Endothelial cell (in vitro differentiated cells): ENCODE measurements around the gene FAM53B. TPM values are rescaled to one million over a fixed set of nuclear protein-coding genes. Genes with fewer than 3 reads are reported as not detected.

Experiments used
- DNase-seq: peaks from one replicate; pipeline ENCODE4 v3.0.0; 2021; ENCODE audit warnings: low spot score
- H3K27ac Mint-ChIP-seq: one replicate; pipeline ENCODE4 v1.8.0; 2021; ENCODE audit warnings: mixed read lengths, inconsistent platforms; ENCODE audit not compliant: unreplicated experiment
- H3K27me3 Mint-ChIP-seq: one replicate; pipeline ENCODE4 v1.8.0; 2021; ENCODE audit warnings: mild to moderate bottlenecking, moderate library complexity, mixed read lengths, inconsistent platforms; ENCODE audit not compliant: unreplicated experiment
- H3K36me3 Mint-ChIP-seq: one replicate; pipeline ENCODE4 v1.8.0; 2021; ENCODE audit warnings: mild to moderate bottlenecking, low read depth, mixed read lengths, inconsistent platforms; ENCODE audit not compliant: unreplicated experiment
- H3K4me1 Mint-ChIP-seq: one replicate; pipeline ENCODE4 v1.8.0; 2021; ENCODE audit warnings: mild to moderate bottlenecking, mixed read lengths, inconsistent platforms; ENCODE audit not compliant: unreplicated experiment
- H3K4me3 Mint-ChIP-seq: one replicate; pipeline ENCODE4 v1.8.0; 2021; ENCODE audit warnings: mild to moderate bottlenecking, mixed read lengths, inconsistent platforms; ENCODE audit not compliant: unreplicated experiment
- H3K9me3 Mint-ChIP-seq: one replicate; pipeline ENCODE4 v1.8.0; 2021; ENCODE audit warnings: mixed read lengths, inconsistent platforms; ENCODE audit not compliant: unreplicated experiment
- CTCF ChIP-seq: fragments of 200-600 bp; sonication (generic); IDR thresholded peaks from one replicate; pipeline ENCODE4 v1.5.0; 2021; ENCODE audit warnings: antibody characterized with exemption; ENCODE audit not compliant: unreplicated experiment
- total RNA-seq: library from RNA; stranded (reverse); fragmentation: NEBNext Ultra II Directional; extraction: Animal tissue kit (Norgen Biotek cat#: 25700); gene quantifications from one replicate; pipeline ENCODE4 v1.2.1, GENCODE V29; 2021; ENCODE audit not compliant: unreplicated experiment

The FAM53B gene
- total RNA-seq, 1 donor from 2014 or later: 21.0 TPM

- H3K4me1 Mint-ChIP-seq: no peaks in the 10 kb centered on the region
- no peak overlapping the region for H3K4me3 Mint-ChIP-seq
- H3K36me3 Mint-ChIP-seq: peaks cover 3% of the 10 kb centered on the region
- DNase-seq: no peak
- TF ChIP-seq CTCF: no peak
- peaks cover 6% of the 10 kb centered on the region for H3K27me3 Mint-ChIP-seq
- no peak overlapping the region for H3K27ac Mint-ChIP-seq
- H3K9me3 Mint-ChIP-seq: no peaks in the 10 kb centered on the region
These were observed 165.2 kb downstream of the FAM53B start for GRCh38 chr10:124579011-124579399.

GRCh38 chr10:124578231-124579010 lies 165.8 kb downstream of the FAM53B start:
- TF ChIP-seq CTCF: no peak
- H3K9me3 Mint-ChIP-seq: no peaks in the 10 kb centered on the region
- no peaks in the 10 kb centered on the region for H3K4me1 Mint-ChIP-seq
- no peak overlapping the region for H3K27ac Mint-ChIP-seq
- H3K27me3 Mint-ChIP-seq: peaks cover 6% of the 10 kb centered on the region
- no peak overlapping the region for H3K4me3 Mint-ChIP-seq
- DNase-seq: no peak
- peaks cover 3% of the 10 kb centered on the region for H3K36me3 Mint-ChIP-seq

GRCh38 chr10:124577651-124578050 lies 166.5 kb downstream of the FAM53B start:
- peaks cover 3% of the 10 kb centered on the region for H3K36me3 Mint-ChIP-seq
- peaks cover 6% of the 10 kb centered on the region for H3K27me3 Mint-ChIP-seq
- no peak overlapping the region for H3K27ac Mint-ChIP-seq
- no peaks in the 10 kb centered on the region for H3K4me1 Mint-ChIP-seq
- no peak for DNase-seq
- TF ChIP-seq CTCF: no peak
- no peaks in the 10 kb centered on the region for H3K9me3 Mint-ChIP-seq
- no peak overlapping the region for H3K4me3 Mint-ChIP-seq

- Mint-ChIP-seq H3K9me3 (no peaks in the 10 kb centered on the region), H3K4me3 (no peak overlapping the region), H3K36me3 (peaks cover 3% of the 10 kb centered on the region), H3K27ac (no peak overlapping the region), H3K27me3 (peaks cover 6% of the 10 kb centered on the region), H3K4me1 (no peaks in the 10 kb centered on the region)
- DNase-seq: no peak
- no peak for TF ChIP-seq CTCF
These were observed 167.4 kb downstream of the FAM53B start for GRCh38 chr10:124576526-124577420.
